HG02938 (cell line): Measurements from ENCODE around the gene PRDM15.

ENCODE experiments used
- ATAC-seq: cut with Tn5 transposase; IDR thresholded peaks from one replicate; pipeline ENCODE4 v1.9.1; 2021; ENCODE audit warnings: mild to moderate bottlenecking, moderate library complexity; ENCODE audit not compliant: unreplicated experiment

Gene PRDM15

DNA sequence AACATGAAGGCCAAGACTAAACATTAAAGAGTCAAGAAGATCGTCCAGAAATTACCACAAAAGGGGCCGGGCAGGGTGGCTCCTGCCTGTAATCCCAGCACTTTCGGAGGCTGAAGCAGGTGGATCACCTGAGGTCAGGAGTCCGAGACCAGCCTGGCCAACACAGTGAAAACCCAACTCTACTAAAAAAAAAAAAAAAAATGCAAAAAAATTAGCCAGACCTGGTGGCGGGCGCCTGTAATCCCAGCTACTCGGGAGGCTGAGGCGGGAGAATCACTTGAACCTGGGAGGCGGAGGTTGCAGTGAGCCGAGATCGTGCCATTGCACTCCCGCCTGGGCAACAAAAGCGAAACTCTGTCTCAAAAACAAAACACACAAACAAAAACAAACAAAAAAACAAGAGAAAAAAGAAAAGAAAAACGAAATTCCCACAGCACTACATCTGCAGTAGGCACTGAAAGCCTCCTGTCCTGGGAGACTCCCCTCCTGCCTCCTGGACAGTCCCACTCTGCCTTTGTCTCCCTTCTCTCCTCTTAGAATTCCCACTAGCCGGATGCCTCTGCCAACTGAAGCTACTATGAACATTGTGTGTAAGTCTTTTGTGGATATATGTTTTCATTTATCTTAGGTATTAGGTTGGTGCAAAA lies 94.6 kb downstream of the PRDM15 start:
- ATAC-seq = no peak

DNA sequence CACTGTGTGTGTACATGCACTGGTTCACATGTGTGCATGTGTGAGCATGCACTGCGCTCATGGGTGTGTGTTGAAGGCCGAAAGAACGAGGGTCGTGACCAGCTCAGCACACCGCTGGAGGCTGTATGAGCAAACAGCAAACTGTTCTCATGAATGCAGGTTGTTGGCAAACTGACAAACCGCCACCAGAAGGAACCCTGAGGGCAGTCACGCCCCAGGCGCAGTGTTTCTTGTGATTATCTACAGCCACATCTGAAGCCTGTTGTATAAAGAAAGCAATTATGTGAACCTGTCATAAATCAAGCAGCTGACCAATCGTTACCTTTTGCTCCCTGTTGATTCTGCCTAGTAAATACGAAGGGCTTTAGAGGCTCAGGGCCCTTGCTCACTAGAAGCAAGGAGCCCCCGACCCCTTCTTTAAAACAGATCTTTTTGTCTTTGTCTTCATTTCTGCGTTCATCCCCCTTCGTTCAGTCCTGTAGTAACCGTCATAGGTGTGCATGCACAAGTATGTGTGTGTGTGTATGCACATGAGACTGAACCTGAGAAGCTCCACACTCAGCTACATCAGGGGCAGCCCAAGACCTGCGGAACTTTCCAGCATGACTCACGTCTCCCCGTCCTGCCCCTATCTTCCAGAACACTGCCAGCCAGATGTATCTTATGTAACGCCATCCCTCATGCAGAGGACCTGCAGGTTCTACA lies 95.5 kb downstream of the PRDM15 start:
- no peak for ATAC-seq

DNA sequence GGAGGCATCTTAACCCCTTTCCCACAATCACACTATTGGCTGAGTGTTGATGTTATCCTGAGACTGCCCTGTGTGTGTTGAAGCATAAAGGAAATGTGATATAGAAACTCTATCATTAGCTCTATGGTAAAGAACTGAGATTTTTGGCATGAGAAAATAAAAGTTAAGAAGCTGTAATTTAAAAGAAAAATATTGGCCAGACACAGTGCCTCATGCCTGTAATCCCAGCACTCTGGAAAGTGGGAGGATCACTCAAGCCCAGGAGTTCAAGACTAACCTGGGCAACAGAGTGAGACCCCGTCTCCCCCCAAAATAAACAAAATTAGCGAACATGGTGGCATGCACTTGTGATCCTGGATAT lies 98.1 kb downstream of the PRDM15 start:
- ATAC-seq = no peak

DNA sequence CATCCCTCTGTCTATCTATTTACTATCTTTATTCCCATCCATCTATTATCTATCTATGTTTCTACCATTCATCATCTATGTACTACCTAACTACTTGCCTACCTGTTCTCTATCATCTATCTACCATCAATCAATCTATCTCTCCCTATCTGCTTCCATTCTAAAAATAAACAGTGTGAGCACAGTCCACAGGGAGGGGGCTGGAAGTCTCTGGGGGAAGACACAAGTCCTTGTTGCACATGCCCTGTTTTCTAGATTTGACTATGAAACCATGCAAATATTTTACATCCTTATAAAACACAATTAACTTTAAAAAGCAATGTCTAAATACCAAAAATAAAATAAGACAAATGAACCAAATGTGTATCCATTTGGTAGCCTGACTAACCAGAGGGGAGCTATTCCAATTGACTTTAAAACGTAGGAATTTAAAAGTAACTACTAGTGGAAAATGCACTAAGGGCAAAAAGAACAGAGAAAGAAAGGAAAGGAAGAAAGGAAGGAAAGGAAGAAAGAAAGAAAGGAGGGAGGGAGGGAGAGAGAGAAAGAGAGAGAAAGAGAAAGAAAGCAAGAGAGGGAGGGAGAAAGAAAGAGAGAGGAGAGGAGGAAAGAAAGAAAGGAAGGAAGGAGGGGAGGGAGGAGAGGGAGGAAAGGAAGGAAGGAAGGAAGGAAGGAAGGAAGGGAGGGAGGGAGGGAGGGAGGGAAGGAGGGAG lies 98.7 kb downstream of the PRDM15 start:
- ATAC-seq = no peak

DNA sequence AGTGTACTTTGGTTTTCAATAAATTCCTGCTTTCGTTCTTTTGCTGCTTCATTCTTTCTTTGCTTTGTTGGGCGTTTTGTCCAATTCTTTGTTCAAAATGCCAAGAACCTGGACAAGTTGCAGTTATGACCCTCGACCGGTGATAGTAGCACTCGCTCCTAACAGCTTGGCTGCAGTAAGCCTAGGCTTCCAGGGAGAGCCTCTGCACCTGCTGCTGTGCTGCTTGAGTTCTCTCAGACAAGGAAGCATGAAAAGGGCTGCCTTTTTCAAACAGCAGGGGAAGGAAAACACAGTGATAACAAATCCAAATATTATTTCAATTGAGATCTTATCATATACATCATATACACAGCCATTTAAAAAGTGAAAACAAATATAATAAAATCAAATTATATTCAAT lies 99.5 kb downstream of the PRDM15 start:
- ATAC-seq = no peak

DNA sequence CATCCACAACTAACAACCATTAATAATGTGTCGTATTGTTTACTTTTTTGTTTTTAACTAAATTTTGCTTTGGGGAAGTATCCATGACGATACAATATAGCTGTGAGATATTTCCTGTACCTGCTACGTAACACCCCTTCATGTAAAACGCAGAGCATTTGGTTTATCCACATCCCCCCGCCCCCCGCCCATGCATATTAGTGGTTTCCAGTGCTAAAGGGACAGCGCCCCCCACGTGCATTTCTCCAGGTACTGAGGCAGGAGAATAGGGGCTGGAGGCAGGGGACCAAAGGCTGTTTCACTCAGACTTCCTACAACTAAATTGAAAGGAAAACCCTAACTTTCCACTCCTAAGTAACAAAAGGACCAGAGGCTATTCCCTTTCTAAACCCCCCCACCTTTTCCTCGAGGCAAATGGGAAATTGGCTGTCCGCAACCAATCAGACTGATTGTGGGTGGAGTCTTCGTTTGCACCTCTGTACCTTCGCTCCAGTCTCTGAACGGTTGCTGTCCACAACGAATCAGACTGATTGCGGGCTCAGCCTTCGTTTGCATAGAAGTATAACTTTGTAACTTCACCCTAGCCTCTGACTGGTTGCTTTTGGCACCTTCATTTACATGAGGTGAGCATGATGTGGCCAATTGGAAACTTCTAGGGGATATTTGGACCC lies 100.1 kb downstream of the PRDM15 start:
- no peak for ATAC-seq

DNA sequence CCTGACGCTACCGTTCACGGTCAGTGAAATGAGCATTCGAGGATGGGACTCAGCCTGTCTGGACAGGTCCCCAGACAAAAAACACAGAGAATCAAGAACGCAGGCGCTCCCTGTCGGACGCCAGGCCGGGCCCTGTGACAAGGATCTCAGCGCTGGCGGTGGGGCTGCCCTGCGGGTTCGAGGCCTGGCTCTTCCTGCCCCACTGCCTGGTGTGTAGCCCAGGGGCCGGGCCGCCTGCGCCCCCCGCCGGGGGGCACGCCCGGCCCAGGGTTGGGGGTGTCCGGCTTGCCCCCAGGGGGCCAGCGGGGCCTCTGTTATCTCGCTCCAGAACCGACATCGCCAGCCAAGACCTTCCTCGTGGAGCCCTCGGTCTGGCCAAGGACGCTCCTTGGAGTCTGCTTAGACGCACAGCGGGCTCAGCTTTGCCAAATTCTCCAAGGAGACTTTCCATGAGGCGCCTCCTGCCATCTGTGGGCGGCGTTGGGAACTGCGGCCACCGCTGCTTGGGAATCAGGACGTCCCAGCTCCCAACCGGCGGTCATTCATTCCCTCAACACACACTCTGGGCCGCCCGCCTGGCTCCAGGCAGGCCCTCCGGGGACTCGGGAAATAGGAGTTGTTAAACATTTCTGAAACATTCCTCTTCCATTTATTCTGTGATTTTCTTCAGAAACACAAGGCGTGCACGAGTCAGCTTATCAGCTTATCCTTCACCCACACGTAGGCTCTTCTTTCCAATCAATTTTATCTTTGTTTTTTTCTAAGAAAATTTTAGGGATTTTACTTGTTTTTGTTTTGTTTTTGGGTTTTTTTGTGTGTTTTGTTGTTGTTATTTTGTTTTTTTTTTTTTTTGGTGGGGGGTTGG lies 101.0 kb downstream of the PRDM15 start:
- no peak for ATAC-seq

DNA sequence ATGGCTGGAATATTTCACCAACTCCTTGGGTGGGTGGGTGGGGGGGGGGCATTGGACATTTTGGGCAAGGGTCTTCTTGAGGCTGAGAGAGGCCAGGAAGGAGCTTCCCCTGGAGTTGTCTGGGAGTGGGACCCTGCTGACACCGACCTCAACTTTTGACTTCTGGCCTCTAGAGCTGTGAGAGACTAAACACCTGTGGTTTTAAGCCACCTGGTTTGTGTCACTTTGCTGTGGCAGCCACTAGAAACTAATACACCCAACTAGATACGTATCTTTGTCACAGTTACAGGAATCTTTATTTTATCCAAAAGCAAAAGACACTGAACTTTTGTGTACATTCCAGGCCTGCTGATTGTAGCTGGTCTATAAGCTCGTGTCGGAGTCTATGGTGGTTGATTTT lies 102.4 kb downstream of the PRDM15 start:
- ATAC-seq = no peak

DNA sequence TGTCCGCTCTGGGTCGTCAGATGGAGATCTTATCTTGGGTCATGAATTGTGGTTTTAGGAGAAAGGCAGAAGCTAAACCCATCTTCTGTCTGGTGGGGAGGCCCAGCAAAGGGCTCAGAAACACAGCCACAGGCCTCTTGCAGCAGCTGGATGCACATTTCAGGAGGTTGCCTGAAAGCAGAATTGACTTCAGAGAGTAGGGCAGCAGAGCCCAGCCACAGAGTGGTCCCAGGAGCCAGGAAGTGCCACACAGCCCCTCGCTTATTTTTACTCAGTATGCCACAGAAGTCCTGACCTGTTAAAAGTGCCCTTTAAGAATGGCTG lies 104.0 kb downstream of the PRDM15 start:
- no peak for ATAC-seq

DNA sequence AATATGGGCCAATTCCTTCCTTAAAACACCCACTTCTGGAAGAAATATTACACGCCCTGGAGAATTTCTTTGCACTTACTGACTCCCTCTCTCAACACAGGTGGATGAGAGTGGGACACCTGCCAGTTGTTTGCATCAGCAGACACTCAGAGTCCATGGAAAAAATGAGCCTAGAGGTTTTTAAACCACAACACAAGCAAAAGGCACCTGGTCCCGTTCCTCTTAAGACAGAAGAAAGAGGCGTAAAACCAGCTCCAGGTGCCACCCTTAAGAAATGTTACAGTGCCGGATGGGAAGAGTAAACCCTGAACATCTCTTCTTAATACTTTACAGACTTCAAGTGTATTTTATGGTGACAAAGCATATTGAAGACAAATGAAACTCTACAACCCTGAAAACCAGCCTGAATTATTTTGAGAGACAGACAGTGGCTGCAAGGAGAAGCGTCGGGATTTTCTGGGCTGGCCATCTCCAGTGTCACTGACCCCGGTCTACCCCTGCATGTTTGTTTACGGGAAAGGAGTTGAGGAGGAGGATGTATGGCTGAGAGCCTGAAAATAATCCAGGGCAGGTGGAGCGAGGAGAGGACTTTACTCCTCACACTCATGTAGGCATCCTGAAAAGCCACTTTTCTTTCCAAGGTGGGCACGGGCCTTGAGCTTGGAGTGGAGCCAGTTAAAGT lies 104.5 kb downstream of the PRDM15 start:
- no peak for ATAC-seq

DNA sequence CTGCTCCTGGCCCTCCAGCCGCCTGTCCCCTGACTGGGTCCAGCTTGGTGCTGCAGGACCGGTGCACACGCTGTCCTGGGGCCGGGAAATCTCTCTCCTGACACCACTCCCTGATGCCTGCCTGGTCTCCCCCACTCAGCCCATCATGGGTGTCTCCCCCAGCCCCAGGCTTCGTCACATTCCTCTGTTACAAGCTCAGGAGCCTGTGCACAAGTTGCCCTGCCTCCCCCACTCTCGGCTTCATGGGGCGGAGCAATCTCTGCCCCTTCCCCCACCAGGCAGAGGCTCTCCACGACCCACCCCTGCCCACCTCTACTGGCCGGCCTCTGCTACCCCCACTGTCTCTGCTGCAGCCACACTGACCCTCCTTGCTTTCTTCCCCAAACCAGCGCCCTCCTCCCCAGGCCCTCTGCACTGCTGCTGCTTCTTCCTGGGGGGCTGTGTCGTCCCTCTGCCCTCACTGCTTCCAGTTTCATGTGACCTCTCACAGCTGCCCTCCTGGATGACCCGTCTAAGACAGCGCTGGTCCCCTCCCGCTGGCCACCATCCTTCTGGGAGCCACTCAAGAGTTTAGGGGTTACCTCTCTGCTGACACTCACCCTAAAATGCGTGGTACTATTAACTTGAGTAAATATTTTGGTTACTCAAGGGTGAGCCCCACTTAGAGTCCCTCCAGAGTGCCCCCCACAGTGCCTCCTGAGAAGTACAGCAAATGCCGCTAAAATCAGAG lies 106.6 kb downstream of the PRDM15 start:
- ATAC-seq = no peak

DNA sequence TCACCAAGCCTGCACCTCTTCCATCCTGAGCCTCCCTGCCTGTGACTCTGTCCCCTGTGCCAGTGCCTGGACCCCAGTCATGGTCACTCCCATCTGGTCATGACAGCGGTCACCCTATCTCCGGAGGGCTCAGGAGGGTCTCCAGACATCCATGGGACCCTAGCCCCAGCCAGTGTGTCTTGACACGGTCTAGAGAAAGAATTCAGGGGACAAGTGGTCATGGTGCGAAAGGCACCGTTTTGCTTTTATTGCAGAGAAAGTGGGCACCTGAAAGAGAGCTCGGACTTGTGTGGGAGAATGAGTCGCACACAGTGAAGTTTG lies 107.6 kb downstream of the PRDM15 start:
- ATAC-seq = no peak

DNA sequence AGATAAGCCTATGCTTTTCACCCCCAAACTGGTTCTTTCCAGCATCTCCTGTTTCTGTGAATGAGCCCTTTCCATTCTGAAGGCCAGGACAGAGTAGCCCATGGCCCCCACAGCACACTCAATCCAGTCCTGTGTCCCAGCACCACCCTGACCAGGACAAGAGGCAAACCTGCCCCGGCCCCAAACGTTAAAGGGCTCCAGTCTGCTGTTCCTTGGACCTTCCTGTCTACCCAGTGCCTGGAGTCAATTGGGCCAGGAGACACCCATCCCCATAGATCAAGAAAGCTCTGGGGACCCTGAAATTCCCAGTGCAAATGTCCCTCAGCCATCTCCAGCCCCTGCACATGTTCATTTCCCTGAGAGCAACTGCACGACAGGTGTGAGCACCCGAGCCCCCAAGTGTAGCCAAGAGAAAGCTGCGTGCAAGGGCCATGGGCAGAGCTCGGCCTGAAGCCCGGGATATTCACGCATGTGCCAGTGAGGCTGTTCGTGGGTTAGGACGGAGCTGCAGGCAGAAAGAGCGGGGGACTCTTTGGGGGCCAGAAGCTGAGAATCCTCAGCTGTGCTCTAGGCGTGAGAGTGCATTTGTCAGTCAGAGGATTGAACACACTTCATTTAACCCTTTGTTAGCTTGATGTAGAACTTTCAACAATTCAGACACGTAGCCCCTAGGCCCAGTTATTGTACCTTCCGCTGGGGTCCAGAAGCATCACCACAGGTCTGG lies 108.1 kb downstream of the PRDM15 start:
- ATAC-seq = no peak

DNA sequence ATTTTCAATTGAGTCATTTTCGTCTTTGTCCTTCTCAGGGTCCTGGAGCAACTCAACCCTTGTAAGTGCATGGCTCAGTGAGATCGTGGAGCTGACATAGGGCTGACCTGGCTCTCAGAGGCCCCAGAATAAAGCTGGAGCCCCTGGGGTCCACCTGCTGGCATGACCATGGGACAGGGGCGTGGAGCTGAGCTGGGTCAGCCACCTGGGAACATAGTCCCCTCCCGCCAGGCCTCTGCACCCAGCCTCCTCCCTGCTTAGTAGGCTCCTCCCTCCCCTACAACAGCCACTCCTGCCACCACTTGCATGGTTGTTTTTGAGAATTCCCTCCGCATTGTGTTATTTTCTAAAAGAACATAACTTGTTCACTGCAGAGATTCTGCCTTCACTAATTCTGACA lies 109.2 kb downstream of the PRDM15 start:
- ATAC-seq = no peak

DNA sequence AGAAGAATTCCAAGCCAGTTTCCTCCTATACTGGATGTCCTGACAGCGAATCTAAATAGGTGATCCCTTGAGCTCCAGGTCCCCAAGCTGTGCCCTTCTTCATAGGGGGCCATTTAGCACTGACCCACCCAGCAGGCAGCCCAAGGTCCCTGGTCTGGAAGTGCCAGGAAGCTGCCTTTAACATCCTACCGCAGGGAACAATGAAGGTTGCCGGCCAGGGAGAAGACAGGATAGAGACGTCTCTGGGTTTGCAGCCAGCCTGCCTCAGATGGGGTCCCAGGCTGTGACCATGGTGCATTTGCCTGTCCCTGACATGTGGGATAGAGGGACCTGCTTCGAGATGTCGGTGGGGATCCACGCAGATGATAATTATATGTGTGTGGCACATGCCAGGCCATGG lies 109.6 kb downstream of the PRDM15 start:
- ATAC-seq = no peak

DNA sequence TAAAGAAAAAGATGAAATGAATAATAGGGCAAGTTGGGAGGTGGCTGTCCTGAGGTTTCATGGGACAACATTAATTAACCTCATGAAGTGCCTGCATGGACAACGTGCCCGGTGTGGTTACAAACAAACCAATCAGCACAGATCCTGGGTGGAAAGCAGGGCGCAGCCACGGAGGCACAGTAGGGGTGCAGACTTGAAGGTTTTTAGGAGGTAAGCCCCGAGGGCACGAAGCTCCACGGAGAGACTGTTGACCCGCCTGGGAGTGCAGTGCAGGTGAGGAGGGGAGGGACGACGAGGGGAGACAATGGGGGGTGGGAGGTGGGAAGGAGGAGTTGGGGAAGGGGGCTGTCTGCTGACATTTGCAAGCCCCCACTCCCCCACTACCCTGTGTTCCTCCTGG lies 110.0 kb downstream of the PRDM15 start:
- no peak for ATAC-seq

DNA sequence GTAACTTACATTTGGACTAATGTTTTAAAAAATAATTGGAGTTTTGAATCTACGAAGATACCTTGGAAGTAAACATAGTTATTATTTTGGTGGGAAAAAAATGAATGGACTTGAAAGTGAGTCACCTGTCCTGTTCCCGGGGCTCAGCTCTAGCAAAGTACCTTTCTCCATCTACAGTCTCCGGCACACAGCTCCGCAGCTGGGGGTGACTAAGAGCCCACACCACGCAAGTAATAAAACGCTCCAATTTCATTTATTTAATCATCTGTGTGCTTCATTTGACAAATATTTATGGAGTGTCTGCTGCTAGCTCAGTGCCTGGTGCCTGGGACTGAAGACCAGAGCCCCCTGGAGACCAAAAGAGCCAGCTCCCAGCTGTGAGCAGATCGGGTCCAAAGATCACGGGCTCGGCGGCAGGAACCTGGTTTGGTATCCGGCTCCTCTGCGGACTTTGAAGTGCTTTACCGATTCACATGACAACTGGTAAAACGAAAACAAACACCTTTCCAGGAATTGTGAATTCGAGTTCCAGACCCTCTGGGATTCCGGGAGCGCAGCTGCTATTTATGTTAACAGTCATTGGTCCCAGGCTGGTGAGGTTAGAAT lies 110.6 kb downstream of the PRDM15 start:
- ATAC-seq = no peak

DNA sequence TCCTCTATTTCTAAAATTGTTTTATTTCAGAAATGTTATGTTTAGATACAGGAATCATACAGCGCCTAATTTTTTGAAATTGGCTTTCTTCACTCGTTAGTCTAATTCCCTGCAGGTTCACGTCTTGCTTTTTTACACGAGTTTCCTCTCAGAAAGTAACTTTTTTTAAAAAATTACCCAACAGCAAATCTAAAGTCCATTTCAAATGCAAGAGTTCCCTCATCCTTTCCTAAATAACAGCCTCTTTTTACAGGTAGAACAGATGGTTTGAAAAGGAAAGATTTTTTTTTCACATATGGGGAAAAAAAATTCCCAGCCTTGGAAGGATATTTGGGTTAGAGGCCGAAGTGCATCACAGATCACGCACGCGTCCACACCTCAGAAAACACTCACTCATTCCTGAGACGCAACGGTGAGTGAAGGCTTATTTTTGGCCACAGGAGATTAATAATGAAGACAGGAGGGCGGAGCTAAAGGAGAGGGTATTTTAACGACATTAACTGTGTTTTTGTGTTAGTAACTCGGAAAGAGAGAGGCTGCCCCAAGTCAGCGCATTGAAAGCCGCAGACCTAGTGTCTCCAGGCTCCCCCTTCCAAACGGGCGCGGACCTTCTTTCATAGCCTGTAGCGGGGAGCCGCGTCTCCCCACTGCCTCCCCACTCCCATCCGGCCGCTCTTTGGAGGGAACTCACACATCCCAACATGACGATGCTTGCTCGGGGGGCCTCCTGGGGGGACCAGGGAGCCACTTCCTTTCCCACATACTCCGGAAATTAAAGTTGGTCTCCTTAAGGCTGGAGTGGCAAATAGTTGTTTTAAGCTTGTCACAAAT lies 111.3 kb downstream of the PRDM15 start:
- no peak for ATAC-seq
